ENCODE results near the gene OR1I1. TPM values are rescaled to one million over a fixed set of nuclear protein-coding genes. Genes with fewer than 3 reads are reported as not detected.

OR1I1 gene
- total RNA-seq, 2 experiments from 2014 or later = not detected

DNA sequence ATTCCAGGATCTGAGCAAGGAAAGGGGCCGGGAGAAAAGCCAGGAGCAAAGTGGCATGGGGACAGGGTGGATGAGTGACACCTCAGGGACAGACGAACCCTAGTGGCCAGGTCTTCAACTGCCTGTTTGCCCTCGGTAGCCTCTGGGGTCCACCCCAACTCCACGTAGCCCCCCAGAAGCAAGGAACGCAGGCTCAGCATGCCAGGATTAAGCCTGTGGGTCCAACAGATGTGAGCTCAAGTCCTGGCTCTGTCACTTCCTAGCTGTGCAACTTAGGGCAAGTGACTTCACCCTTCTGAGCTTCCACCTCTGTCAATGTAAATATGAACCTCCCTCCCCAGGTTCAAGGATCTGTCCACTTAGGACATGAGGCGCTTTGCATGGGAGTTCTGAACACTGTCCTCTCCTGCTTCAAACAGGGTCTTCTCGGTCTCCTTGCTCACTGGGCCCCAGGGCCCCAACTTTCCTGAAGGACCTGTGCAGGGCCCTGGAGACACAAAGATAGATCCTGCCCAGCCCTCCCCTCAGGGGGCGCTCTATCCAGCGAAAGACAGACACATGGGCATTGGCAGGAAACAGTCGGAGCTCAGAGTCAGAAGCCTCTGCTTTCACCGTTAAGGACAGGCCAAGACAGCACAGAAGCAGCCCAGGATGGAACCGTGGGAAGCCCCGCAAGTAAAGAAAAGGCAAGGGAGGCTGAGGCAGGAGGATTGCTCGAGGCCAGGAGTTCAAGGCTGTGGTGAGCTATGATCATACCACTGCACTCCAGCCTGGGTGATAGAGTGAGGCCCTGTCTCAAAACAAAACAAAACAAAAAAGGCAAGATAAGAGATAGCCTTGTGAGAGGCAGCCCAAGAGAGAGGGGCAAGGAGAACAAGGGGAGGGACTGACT is 38.4 kb downstream of the OR1I1 start:
- Mint-ChIP-seq H3K4me1 (peaks cover 9% of the 10 kb centered on the region), H3K36me3 (ENCODE audit: low read depth) (peaks cover 35% of the 10 kb centered on the region), H3K27ac (peak overlapping the region; percentile 49), H3K27me3 (no peaks in the 10 kb centered on the region), H3K9me3 (ENCODE audit: low read depth) (no peaks in the 10 kb centered on the region), H3K4me3 (no peak overlapping the region)
- intact Hi-C loops (cut with DNase I, micrococcal nuclease) = loop anchor here in 1 of 2 experiments (10.0 kb wide), 1 partner anchor 954 kb away; the partner anchor contains the start of gene TPM4
- DNase-seq (no peak), ATAC-seq (no peak)
- ChIA-PET POLR2A (interaction anchor here (0.5 kb wide), 1 partner anchor 29 kb away, joined by 3 read pairs; no protein-coding TSS in a partner anchor), CTCF (interaction anchor here (0.5 to 1.9 kb wide), 4 partner anchors 9 to 262 kb away, joined by 3 to 8 read pairs (median 4); no protein-coding TSS in a partner anchor)

- Mint-ChIP-seq H3K9me3 (ENCODE audit: low read depth) (no peaks in the 10 kb centered on the region), H3K27ac (no peak overlapping the region), H3K27me3 (no peaks in the 10 kb centered on the region), H3K4me3 (no peak overlapping the region), H3K36me3 (ENCODE audit: low read depth) (peaks cover 35% of the 10 kb centered on the region), H3K4me1 (peaks cover 12% of the 10 kb centered on the region)
- DNase-seq (no peak), ATAC-seq (no peak)
- intact Hi-C loops (cut with DNase I, micrococcal nuclease) = loop anchor here in 1 of 2 experiments (10.0 kb wide), 1 partner anchor 952 kb away; the partner anchor contains the start of gene TPM4
- CTCF ChIA-PET = no interaction called here
- POLR2A ChIA-PET = interaction anchor here (0.6 kb wide), 1 partner anchor 27 kb away, joined by 3 read pairs; no protein-coding TSS in a partner anchor
These were observed 40.5 kb downstream of the OR1I1 start for GRCh38 chr19:15122331-15123030.

GRCh38 chr19:15123031-15123890 is 41.2 kb downstream of the OR1I1 start:
- CTCF ChIA-PET = interaction anchor here (2.8 kb wide), 1 partner anchor 22 kb away, joined by 13 read pairs; no protein-coding TSS in a partner anchor
- DNase-seq (no peak), ATAC-seq (no peak)
- Mint-ChIP-seq H3K36me3 (ENCODE audit: low read depth) (peaks cover 35% of the 10 kb centered on the region), H3K4me3 (peak overlapping the region; percentile 87), H3K27me3 (no peaks in the 10 kb centered on the region), H3K27ac (no peak overlapping the region), H3K9me3 (ENCODE audit: low read depth) (no peaks in the 10 kb centered on the region), H3K4me1 (peaks cover 15% of the 10 kb centered on the region)
- intact Hi-C loops (cut with DNase I, micrococcal nuclease) = loop anchor here in 1 of 2 experiments (10.0 kb wide), 1 partner anchor 952 kb away; the partner anchor contains the start of gene TPM4
- POLR2A ChIA-PET = no interaction called here

DNA sequence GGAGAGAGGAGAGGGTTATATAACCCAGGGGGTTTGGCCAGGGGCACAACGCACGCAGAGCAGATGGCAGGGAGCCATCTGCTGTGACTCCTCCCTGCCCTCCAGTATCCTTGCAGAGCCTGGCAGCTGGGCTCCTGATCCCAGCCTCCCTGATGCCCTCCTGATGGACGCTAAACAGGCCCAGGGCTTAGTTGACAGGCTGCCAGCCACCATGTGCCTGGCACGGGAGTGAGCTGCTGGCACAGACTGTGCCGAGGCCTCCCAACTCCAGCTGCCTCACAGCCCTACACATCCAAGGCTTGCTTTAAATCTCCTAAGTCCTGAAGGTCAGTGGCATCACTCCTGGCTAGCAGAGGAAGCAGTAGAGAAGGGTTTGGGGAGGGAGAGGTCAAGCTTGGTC is 41.9 kb downstream of the OR1I1 start:
- intact Hi-C loops (cut with DNase I, micrococcal nuclease) = loop anchor here (2.0 to 10.0 kb wide), 5 partner anchors 31 to 951 kb away; partner anchors contain the start of gene TPM4 (in 1 of the 2)
- Mint-ChIP-seq H3K36me3 (ENCODE audit: low read depth) (peaks cover 29% of the 10 kb centered on the region), H3K27ac (no peak overlapping the region), H3K27me3 (no peaks in the 10 kb centered on the region), H3K9me3 (ENCODE audit: low read depth) (no peaks in the 10 kb centered on the region), H3K4me3 (peak overlapping the region; percentile 87), H3K4me1 (peaks cover 19% of the 10 kb centered on the region)
- ChIA-PET POLR2A (no interaction called here), CTCF (interaction anchor here (0.6 to 2.8 kb wide), 5 partner anchors 11 to 380 kb away, joined by 3 to 13 read pairs (median 3); no protein-coding TSS in a partner anchor)
- no peak for ATAC-seq
- DNase-seq = no peak

DNA sequence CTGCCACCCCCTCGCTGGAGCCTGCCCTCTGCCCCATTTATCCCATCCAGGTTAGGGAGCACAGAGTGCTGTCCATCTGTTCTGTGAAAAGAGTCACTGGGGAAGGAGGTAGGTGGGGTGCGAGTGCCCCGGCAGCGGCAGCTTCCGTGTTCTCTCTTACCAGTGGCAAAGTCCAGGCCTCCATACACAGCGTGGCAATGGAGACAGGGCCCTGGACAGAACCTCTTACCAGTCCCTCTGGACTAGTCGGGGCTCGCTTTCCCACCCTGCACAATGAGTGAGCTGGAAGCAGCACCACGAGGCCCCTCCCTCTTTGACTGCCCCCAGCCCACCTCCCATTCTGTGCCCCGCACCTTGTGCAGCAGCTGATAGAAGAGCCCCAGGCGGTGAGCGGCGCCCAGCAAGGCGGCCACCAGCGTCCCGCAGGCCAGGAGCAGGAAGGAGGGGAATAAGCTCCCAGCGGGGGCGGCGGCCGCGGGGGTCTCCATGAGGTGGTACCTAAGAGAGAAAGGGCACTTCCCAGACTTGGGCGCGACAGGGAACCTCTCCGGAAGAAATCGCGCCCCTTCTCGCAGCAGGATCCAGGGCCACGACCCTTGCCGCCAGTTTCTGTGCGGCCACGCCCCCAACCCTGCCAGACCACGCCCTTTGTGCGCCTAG is 42.7 kb downstream of the OR1I1 start:
- DNase-seq (no peak), ATAC-seq (no peak)
- Mint-ChIP-seq H3K27me3 (no peaks in the 10 kb centered on the region), H3K27ac (peak overlapping the region; percentile 96), H3K36me3 (ENCODE audit: low read depth) (peaks cover 22% of the 10 kb centered on the region), H3K4me1 (peaks cover 25% of the 10 kb centered on the region), H3K9me3 (ENCODE audit: low read depth) (no peaks in the 10 kb centered on the region), H3K4me3 (peak overlapping the region; percentile 87)
- intact Hi-C loops (cut with DNase I, micrococcal nuclease) = loop anchor here (1.0 to 10.0 kb wide), 21 partner anchors 17 to 1117 kb away; partner anchors contain the start of genes AKAP8 (in 1 of the 2), AP1M1 (in 1 of the 2), DNAJB1 (in 1 of the 2) and NDUFB7 (in 1 of the 2)
- ChIA-PET POLR2A (interaction anchor here (1.2 kb wide), 1 partner anchor 10 kb away, joined by 3 read pairs; no protein-coding TSS in a partner anchor), CTCF (interaction anchor here (0.6 to 2.8 kb wide), 7 partner anchors 10 to 390 kb away, joined by 3 to 13 read pairs (median 3); no protein-coding TSS in a partner anchor)

GRCh38 chr19:15125232-15126067 is 43.4 kb downstream of the OR1I1 start:
- H3K4me3 Mint-ChIP-seq = peak overlapping the region; percentile 87
- ATAC-seq = peak; percentile 91

GRCh38 chr19:15126131-15126910 is 44.3 kb downstream of the OR1I1 start:
- H3K9me3 Mint-ChIP-seq (ENCODE audit: low read depth) = no peaks in the 10 kb centered on the region
- ChIA-PET CTCF (interaction anchor here (0.6 to 2.0 kb wide), 8 partner anchors 10 to 873 kb away, joined by 3 to 9 read pairs (median 4); no protein-coding TSS in a partner anchor), POLR2A (interaction anchor here (0.5 to 1.2 kb wide), 6 partner anchors 12 to 1761 kb away, joined by 3 to 7 read pairs (median 3); partner anchors contain the start of gene AKAP8L)
- DNase-seq = no peak
- H3K27ac Mint-ChIP-seq = peak overlapping the region; percentile 47
- ATAC-seq = no peak
- H3K4me3 Mint-ChIP-seq = peak overlapping the region; percentile 87
- H3K4me1 Mint-ChIP-seq = peaks cover 33% of the 10 kb centered on the region
- intact Hi-C loops (cut with DNase I, micrococcal nuclease) = loop anchor here in 1 of 2 experiments (5.0 to 10.0 kb wide), 3 partner anchors 554 to 1119 kb away; partner anchors contain the start of genes NDUFB7, RFX1 and TPM4
- no peaks in the 10 kb centered on the region for H3K27me3 Mint-ChIP-seq
- H3K36me3 Mint-ChIP-seq (ENCODE audit: low read depth) = peaks cover 12% of the 10 kb centered on the region

More at GRCh38 chr19:15125232-15126067, 43.4 kb downstream of the OR1I1 start:
- peaks cover 32% of the 10 kb centered on the region for H3K4me1 Mint-ChIP-seq
- peak overlapping the region; percentile 96 for H3K27ac Mint-ChIP-seq
- H3K36me3 Mint-ChIP-seq (ENCODE audit: low read depth) = peaks cover 20% of the 10 kb centered on the region
- H3K27me3 Mint-ChIP-seq = no peaks in the 10 kb centered on the region
- ChIA-PET CTCF (interaction anchor here (0.5 to 2.8 kb wide), 10 partner anchors 11 to 1230 kb away, joined by 3 to 13 read pairs (median 4); no protein-coding TSS in a partner anchor), POLR2A (interaction anchor here (0.5 to 1.2 kb wide), 6 partner anchors 11 to 1762 kb away, joined by 3 to 7 read pairs (median 3); partner anchors contain the start of gene AKAP8L)
- DNase-seq = peak; percentile 99
- intact Hi-C loops (cut with DNase I, micrococcal nuclease) = loop anchor here (1.0 to 10.0 kb wide), 21 partner anchors 18 to 1118 kb away; partner anchors contain the start of genes AKAP8 (in 1 of the 2), AP1M1 (in 1 of the 2), DNAJB1 (in 1 of the 2) and NDUFB7 (in 1 of the 2)
- no peaks in the 10 kb centered on the region for H3K9me3 Mint-ChIP-seq (ENCODE audit: low read depth)

DNA sequence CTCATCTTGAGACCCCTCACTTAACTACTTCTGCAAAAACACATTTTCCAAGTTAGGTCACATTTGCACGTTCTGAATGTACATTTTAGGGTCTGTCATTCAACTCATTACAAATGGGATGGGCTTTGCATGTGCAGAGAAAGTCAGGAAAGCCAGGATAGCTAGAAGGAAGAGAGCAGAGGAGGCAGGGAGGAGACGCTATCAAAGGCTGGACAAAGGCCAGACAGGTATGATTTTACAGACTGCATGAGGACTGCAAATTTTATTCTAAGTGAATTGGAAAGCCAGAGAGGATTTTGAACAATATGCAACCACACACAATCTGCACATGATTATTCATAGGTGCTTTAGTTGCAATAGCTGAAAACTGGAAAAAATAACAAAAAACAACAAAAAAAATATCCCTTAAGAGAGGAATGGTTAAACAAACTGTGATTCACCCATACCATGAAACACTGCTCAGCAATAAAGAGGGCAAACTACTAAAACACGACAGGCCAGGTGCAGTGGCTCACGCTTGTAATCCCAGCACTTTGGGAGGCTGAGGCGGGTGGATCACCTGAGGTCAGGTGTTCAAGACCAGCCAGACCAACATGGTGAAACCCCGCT is 46.3 kb downstream of the OR1I1 start:
- Mint-ChIP-seq H3K27ac (peak overlapping the region; percentile 10), H3K4me3 (no peak overlapping the region), H3K36me3 (ENCODE audit: low read depth) (peaks cover under 1% of the 10 kb centered on the region), H3K4me1 (peaks cover 31% of the 10 kb centered on the region), H3K27me3 (no peaks in the 10 kb centered on the region), H3K9me3 (ENCODE audit: low read depth) (no peaks in the 10 kb centered on the region)
- ChIA-PET POLR2A (no interaction called here), CTCF (interaction anchor here (0.6 to 1.3 kb wide), 3 partner anchors 28 to 657 kb away, joined by 3 to 4 read pairs (median 3); no protein-coding TSS in a partner anchor)
- intact Hi-C loops (cut with DNase I, micrococcal nuclease) = loop anchor here in 1 of 2 experiments (5.0 to 10.0 kb wide), 3 partner anchors 556 to 1121 kb away; partner anchors contain the start of genes NDUFB7, RFX1 and TPM4
- ATAC-seq (no peak), DNase-seq (no peak)

Data from activated CD4-positive, alpha-beta T cell treated with anti-CD3 and anti-CD28 coated beads for 36 hours (primary cell).